Measurements from ENCODE around the gene FBXO3. TPM values are rescaled to one million over a fixed set of nuclear protein-coding genes. Genes with fewer than 3 reads are reported as not detected.
A peak's percentile ranks its signal among the peaks of the same experiment; 100 is the strongest.

FBXO3 gene
- total and polyA plus RNA-seq, 4 donors, result 60.6 to 73.9 (median 68.4) TPM

DNA sequence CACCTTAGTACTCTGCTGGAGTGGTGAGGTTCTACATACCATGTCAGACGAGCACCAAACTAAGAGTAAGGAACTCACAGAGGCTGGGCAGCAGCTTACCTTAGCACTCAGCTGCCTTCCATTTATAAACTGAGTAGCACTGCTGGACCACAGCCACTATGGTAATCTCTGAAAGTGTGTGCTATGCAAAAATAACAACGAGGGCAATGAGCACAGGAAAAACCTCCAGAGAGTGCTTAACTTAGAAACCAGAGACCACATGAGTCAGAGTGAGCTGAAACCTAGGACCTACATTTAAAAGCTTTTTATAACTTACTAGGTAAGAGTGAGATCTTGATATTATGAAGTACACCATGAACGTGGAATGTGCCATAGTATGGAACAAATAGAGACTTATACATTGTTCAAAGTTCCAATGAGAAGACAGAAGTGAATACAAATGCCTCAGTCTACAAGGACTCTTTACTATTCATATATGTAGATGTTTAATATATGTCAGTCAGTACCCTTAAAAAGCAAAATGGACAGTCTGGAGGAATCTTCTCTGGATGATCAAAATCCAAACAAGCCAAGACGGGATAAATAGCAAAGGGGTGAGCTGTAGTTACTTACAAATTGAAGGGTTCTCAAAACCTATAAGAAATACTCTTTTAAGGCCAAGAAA is 20.9 kb downstream of the FBXO3 start:
- Histone ChIP-seq H3K27me3 (ENCODE audit: control insufficient read depth, insufficient read depth, low read length) (no peaks in the 10 kb centered on the region), H3K4me1 (ENCODE audit: control insufficient read depth, insufficient read depth, low read length) (no peaks in the 10 kb centered on the region), H3K27ac (ENCODE audit: low read depth, low read length) (no peak overlapping the region), H3K36me3 (ENCODE audit: control insufficient read depth, insufficient read depth, low read length) (peaks cover 9% of the 10 kb centered on the region), H3K9me3 (ENCODE audit: control insufficient read depth, insufficient read depth, low read length) (no peaks in the 10 kb centered on the region), H3K4me3 (ENCODE audit: low read depth, low read length) (no peak overlapping the region)
- 100% methylated on average over 1 of the region's 4 CpGs for WGBS (ENCODE audit: insufficient coverage)
- DNase-seq (ENCODE audit: low read depth in 4 of 6, low spot score in 6 of 6), result no peak

DNA sequence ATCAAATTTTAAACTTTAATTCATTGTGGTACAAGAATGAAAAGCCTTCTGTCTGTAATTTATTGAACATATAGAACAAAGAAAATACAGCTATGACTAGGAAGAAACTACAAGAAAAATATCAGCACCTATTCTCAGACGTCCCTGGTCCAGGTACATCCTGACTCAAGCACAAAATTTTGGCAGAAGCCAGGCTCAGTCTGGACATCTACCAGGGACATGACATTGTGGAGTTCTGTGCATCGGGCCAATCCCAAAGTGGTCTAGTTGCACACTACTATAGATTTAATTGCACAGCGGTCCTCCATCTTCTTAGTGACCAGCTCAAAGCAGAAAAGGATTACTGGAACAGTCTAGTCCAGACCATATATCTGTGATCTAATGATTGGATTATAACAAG is 22.4 kb downstream of the FBXO3 start:
- no peaks in the 10 kb centered on the region for H3K27me3 ChIP-seq (ENCODE audit: control insufficient read depth, insufficient read depth, low read length)
- no peak overlapping the region for H3K4me3 ChIP-seq (ENCODE audit: low read depth, low read length)
- no peak for DNase-seq (ENCODE audit: low read depth in 4 of 6, low spot score in 6 of 6)
- peaks cover 5% of the 10 kb centered on the region for H3K36me3 ChIP-seq (ENCODE audit: control insufficient read depth, insufficient read depth, low read length)
- no peaks in the 10 kb centered on the region for H3K4me1 ChIP-seq (ENCODE audit: control insufficient read depth, insufficient read depth, low read length)
- no peaks in the 10 kb centered on the region for H3K9me3 ChIP-seq (ENCODE audit: control insufficient read depth, insufficient read depth, low read length)
- WGBS (ENCODE audit: insufficient coverage), result 91% methylated on average over 1 of the region's 3 CpGs
- H3K27ac ChIP-seq (ENCODE audit: low read depth, low read length), result no peak overlapping the region

DNA sequence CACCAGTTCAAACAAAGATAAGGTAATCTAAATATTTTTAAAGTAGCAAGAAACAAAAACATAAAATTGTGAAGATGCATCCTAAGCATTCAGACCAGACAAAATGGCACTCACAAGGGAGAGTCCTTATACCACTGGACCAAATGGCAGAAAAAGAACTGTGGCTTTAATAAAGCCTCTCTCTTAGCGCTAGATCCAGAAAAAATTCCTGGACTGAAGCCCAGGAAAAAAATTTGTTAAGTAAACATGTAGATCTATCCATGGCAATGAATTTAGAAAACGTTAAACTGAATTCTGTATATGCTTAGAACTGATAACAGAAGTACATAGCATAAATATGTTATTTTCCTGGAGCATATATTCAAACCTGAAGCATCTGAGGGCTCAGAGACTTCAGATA is 26.3 kb downstream of the FBXO3 start:
- Histone ChIP-seq H3K4me1 (ENCODE audit: control insufficient read depth, insufficient read depth, low read length) (no peaks in the 10 kb centered on the region), H3K9me3 (ENCODE audit: control insufficient read depth, insufficient read depth, low read length) (no peaks in the 10 kb centered on the region), H3K27ac (ENCODE audit: low read depth, low read length) (no peak overlapping the region), H3K36me3 (ENCODE audit: control insufficient read depth, insufficient read depth, low read length) (peaks cover 3% of the 10 kb centered on the region), H3K27me3 (ENCODE audit: control insufficient read depth, insufficient read depth, low read length) (no peaks in the 10 kb centered on the region), H3K4me3 (ENCODE audit: low read depth, low read length) (no peak overlapping the region)
- peak in 1 of 6 donors; percentile 65 for DNase-seq (ENCODE audit: low read depth in 4 of 6, low spot score in 6 of 6)
- no CpG with 5 or more reads among the region's 2 CpGs for WGBS (ENCODE audit: insufficient coverage)

DNA sequence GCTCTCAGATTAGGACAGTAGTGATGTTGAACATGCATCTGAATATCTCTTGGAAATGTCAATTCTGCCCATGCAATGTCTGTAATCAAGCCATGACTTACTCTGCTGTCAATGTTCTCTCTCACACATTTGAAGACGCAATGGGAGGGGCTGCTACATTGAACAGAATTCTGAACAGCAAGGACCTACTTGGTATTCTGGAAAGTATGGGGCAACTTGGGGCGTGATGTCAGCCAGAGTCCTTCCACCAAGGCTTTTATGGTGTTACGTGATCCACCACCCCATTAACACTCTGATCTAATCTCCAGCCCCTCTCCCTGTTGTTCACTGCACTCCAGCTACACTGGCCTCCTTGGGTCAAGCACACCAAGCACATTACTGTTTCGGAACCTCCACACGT is 31.0 kb downstream of the FBXO3 start:
- Histone ChIP-seq H3K4me1 (ENCODE audit: control insufficient read depth, insufficient read depth, low read length) (no peaks in the 10 kb centered on the region), H3K9me3 (ENCODE audit: control insufficient read depth, insufficient read depth, low read length) (no peaks in the 10 kb centered on the region), H3K27ac (ENCODE audit: low read depth, low read length) (no peak overlapping the region), H3K4me3 (ENCODE audit: low read depth, low read length) (no peak overlapping the region), H3K36me3 (ENCODE audit: control insufficient read depth, insufficient read depth, low read length) (no peaks in the 10 kb centered on the region), H3K27me3 (ENCODE audit: control insufficient read depth, insufficient read depth, low read length) (no peaks in the 10 kb centered on the region)
- WGBS (ENCODE audit: insufficient coverage), result 82% methylated on average over 4 of the region's 5 CpGs
- DNase-seq (ENCODE audit: low read depth in 4 of 6, low spot score in 6 of 6), result no peak

DNA sequence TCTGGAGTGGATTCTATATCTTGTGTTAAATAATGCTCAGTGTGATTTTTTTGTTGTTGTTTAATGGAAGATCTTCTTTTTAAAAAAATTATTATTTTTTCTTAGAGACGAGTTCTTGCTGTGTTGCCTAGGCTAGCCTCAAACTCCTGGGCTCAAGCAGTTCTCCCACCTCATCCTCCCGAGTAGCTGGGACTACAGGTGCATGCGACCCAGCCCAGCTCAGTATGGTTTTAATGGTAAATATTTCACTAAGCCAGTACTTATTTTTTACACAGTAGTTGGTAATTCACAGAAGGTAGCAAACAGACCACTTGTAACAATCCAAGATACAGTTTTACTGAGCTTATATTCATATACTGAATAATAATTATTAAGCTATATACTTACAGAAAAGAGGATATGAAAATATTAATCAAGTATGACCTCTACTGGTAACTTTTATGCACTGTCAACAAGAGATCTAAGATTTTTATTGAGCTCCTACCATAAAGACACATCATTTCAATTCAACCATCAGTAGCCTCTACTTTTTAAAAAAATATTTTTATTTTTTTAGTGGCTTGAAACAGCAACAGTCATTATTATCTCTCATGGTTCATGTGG is 32.0 kb downstream of the FBXO3 start:
- peak in 2 of 6 donors; percentile 45 to 68 for DNase-seq (ENCODE audit: low read depth in 4 of 6, low spot score in 6 of 6)
- H3K27ac ChIP-seq (ENCODE audit: low read depth, low read length), result no peak overlapping the region

DNA sequence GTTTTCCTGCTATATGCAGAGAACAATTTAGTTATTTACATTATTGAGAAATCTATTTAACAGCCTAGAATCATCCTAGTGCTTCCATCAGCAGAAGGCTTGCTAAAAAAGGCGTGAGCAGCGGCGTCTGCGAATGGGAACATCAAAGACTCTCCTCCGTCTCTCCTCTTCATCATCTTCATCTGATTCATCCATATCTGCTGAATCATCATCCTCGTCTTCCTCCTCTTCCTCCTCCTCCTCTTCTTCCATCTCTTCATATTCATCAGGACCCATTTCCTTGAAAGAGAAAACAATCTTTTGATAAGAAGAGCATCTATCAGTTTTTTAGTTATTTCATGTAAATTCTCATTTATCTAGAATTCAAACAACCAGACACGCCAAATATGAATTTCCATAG is 32.5 kb downstream of the FBXO3 start:
- Histone ChIP-seq H3K27ac (ENCODE audit: low read depth, low read length) (no peak overlapping the region), H3K27me3 (ENCODE audit: control insufficient read depth, insufficient read depth, low read length) (no peaks in the 10 kb centered on the region), H3K9me3 (ENCODE audit: control insufficient read depth, insufficient read depth, low read length) (no peaks in the 10 kb centered on the region), H3K4me1 (ENCODE audit: control insufficient read depth, insufficient read depth, low read length) (peaks cover 3% of the 10 kb centered on the region), H3K36me3 (ENCODE audit: control insufficient read depth, insufficient read depth, low read length) (no peaks in the 10 kb centered on the region), H3K4me3 (ENCODE audit: low read depth, low read length) (no peak overlapping the region)
- 95% methylated on average over 6 of the region's 7 CpGs for WGBS (ENCODE audit: insufficient coverage)
- no peak for DNase-seq (ENCODE audit: low read depth in 4 of 6, low spot score in 6 of 6)

More for the DNA sequence above, 32.0 kb downstream of the FBXO3 start:
- no peaks in the 10 kb centered on the region for H3K9me3 ChIP-seq (ENCODE audit: control insufficient read depth, insufficient read depth, low read length)
- no peak overlapping the region for H3K4me3 ChIP-seq (ENCODE audit: low read depth, low read length)
- no peaks in the 10 kb centered on the region for H3K4me1 ChIP-seq (ENCODE audit: control insufficient read depth, insufficient read depth, low read length)
- H3K27me3 ChIP-seq (ENCODE audit: control insufficient read depth, insufficient read depth, low read length), result no peaks in the 10 kb centered on the region
- H3K36me3 ChIP-seq (ENCODE audit: control insufficient read depth, insufficient read depth, low read length), result no peaks in the 10 kb centered on the region
- WGBS (ENCODE audit: insufficient coverage), result no CpG with 5 or more reads among the region's 3 CpGs

DNA sequence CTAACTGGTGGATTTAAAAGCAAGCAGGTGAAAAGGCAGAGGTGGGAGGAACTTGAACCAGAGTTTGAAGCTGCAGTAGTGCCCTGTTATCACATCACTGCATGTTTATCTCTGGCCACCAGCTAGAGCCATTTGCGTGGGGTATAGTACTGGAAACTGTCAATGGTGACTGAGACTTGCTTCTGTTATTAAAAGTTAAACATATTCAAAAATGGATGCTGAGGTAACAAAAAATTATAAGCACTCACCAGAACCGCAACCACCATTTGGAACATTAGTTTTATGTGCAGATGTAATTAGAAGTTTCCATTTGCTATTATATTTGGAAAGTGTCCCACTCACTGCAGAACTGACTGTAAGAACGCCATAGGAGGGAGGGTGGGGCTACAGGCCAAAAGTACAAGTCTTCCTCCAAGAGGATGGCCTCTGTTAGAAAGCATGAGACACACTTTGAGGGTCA is 36.9 kb downstream of the FBXO3 start:
- H3K27ac ChIP-seq (ENCODE audit: low read depth, low read length), result peak overlapping the region; percentile 85
- no peaks in the 10 kb centered on the region for H3K9me3 ChIP-seq (ENCODE audit: control insufficient read depth, insufficient read depth, low read length)
- DNase-seq (ENCODE audit: low read depth in 4 of 6, low spot score in 6 of 6), result no peak
- no peaks in the 10 kb centered on the region for H3K36me3 ChIP-seq (ENCODE audit: control insufficient read depth, insufficient read depth, low read length)
- no peak overlapping the region for H3K4me3 ChIP-seq (ENCODE audit: low read depth, low read length)
- H3K27me3 ChIP-seq (ENCODE audit: control insufficient read depth, insufficient read depth, low read length), result no peaks in the 10 kb centered on the region
- H3K4me1 ChIP-seq (ENCODE audit: control insufficient read depth, insufficient read depth, low read length), result peaks cover 29% of the 10 kb centered on the region
- WGBS (ENCODE audit: insufficient coverage), result 55% methylated on average over 1 of the region's 3 CpGs

DNA sequence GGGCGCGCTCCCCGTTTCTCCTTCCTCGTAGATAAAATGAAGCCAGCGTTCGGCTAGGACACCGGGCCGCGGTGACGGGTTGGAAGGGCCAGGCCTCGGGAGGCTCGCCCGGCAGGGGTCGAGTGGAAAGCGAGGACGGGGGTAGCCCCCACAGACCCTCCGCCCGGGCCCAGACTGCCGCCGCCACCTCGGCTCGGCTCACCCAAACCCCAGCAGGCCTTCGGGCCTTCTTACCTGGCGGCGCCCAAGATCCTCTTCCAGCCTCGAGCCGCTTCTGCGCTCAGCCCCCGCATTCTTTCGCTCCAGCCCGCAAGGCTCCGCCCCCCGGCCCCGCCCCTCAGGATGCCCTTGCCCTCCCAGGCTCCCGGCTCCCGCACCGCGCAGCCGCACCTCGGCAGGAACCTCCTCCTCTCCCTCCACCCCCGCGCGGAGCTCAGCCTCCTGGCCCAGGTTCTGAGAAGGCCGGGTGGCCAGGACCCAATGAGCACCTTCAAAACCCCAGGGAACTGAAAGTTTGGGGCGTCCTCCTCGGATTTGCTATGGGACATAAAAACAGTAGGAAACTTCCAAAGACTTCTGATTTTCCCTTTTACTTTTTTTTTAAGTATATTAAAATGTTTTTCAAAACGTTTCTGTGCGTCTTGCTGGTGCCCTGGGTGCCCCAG is 38.0 kb downstream of the FBXO3 start, which contains the start of gene CD59:
TSS of gene CD59 (minus strand) at position 276 of the 665 bp plus-strand sequence. CDS start 13,978 bp downstream, outside the sequence.
- no peaks in the 10 kb centered on the region for H3K36me3 ChIP-seq (ENCODE audit: control insufficient read depth, insufficient read depth, low read length)
- DNase-seq (ENCODE audit: low read depth in 4 of 6, low spot score in 6 of 6), result peak; percentile 65 to 97 (median 81)
- peak within 1 kb of the TSS; percentile 85 for H3K27ac ChIP-seq (ENCODE audit: low read depth, low read length)
- peaks cover 29% of the 10 kb centered on the region for H3K4me1 ChIP-seq (ENCODE audit: control insufficient read depth, insufficient read depth, low read length)
- H3K9me3 ChIP-seq (ENCODE audit: control insufficient read depth, insufficient read depth, low read length), result no peaks in the 10 kb centered on the region
- WGBS (ENCODE audit: insufficient coverage), result 0% methylated on average over 45 of the region's 48 CpGs
- H3K27me3 ChIP-seq (ENCODE audit: control insufficient read depth, insufficient read depth, low read length), result no peaks in the 10 kb centered on the region
- H3K4me3 ChIP-seq (ENCODE audit: low read depth, low read length), result peak within 1 kb of the TSS; percentile 89

DNA sequence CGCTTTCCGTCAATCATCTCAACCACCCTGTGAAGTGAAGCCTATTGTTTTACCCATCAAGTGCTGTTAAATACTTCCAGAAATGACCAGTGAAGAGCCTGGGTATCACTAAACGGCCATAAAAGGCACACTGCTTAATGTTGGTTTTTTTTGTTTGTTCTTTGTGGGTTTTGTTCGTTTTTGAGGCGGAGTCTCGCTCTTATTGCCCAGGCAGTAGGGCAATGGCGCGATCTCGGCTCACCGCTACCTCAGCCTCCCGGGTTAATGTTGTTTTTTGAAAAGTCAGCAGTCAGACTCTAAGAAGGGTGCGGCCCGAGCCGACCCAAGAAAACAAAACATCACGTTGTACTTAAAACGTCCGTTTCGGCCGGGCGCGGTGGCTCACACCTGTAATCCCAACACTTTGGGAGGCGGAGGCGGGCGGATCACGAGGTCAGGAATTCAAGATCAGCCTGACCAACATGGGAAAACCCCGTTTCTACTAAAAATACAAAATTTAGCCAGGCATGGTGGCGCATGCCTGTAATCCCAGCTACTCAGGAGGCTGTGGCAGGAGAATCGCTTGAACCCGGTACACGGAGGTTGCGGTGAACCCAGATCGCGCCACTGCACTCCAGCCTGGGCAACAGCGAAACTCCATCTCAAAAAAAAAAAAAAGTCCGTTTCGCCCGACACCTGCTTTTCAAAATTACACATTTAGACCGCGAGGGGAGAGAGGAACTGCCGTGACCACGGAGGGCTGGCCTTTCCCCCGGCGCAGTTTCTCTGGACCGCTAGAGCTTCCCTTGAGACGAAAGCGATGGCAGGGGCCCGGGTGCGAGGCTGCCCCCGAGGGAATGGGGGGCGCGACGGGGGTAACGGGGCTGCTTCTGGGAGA is 38.8 kb downstream of the FBXO3 start:
- under 1% methylated on average over 52 of the region's 53 CpGs for WGBS (ENCODE audit: insufficient coverage)
- DNase-seq (ENCODE audit: low read depth in 4 of 6, low spot score in 6 of 6), result peak in 2 of 6 donors; percentile 48 to 58
- Histone ChIP-seq H3K27me3 (ENCODE audit: control insufficient read depth, insufficient read depth, low read length) (no peaks in the 10 kb centered on the region), H3K36me3 (ENCODE audit: control insufficient read depth, insufficient read depth, low read length) (no peaks in the 10 kb centered on the region), H3K9me3 (ENCODE audit: control insufficient read depth, insufficient read depth, low read length) (no peaks in the 10 kb centered on the region), H3K4me3 (ENCODE audit: low read depth, low read length) (peak overlapping the region; percentile 89), H3K4me1 (ENCODE audit: control insufficient read depth, insufficient read depth, low read length) (peaks cover 29% of the 10 kb centered on the region), H3K27ac (ENCODE audit: low read depth, low read length) (peak overlapping the region; percentile 85)
